Measurements from ENCODE around the gene AHCYL2.
"Not testable (repeated sequence)": the region's sequence is repeated elsewhere in the genome, so short reads cannot be mapped to it uniquely, and the experiment has no call there.

Gene AHCYL2

DNA sequence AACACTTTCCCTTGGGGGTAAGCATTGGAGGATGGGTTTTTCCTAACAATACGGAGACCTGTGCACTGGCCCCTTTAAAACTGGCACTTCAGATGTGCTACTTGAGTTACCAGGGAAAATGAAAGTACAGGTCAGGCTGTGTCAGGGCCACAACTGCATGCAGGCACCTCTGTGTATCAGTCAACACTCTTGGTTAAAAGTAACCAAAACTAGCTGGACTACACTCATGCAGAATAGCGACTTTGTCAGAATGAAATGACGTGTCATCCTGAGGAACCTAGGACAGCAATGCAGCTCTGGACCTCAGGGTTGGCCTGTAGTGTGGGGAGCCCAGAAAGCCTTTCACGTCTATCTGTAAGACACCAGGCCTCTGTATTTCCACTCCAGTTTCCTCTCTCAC is 243.7 kb downstream of the AHCYL2 start:
- Histone ChIP-seq H4K20me1 (no peaks in the 10 kb centered on the region), H3K4me2 (no peak overlapping the region), H3K36me3 (no peaks in the 10 kb centered on the region), H3K9ac (no peak overlapping the region), H3K4me1 (no peaks in the 10 kb centered on the region), H3K27ac (no peak overlapping the region), H3K4me3 (no peak overlapping the region), H3K27me3 (no peaks in the 10 kb centered on the region), H3K9me3 (no peaks in the 10 kb centered on the region)
- no peak for TF ChIP-seq Cebpa-rat (IDR thresholded peaks at IDR 0.05)

DNA sequence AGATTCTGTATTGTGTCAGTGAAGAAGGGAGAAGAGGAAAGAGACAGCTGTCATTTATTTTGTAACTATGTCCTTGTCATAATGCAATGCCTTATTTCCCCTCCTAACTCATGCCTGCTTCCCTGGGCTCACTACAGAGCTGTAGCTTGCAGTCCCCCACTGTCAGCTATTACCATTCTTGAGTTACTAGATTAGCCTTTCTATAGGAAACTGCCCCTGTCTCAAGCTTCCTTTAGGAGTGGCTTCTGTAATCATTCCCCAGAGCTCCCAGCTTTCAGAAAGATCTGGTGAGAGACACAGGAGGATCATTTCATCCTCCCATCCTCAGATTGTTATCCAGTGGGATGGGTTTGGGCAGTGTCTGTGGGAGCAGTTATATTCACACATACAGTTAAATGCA is 245.1 kb downstream of the AHCYL2 start:
- no peaks in the 10 kb centered on the region for H4K20me1 ChIP-seq
- no peaks in the 10 kb centered on the region for H3K36me3 ChIP-seq

DNA sequence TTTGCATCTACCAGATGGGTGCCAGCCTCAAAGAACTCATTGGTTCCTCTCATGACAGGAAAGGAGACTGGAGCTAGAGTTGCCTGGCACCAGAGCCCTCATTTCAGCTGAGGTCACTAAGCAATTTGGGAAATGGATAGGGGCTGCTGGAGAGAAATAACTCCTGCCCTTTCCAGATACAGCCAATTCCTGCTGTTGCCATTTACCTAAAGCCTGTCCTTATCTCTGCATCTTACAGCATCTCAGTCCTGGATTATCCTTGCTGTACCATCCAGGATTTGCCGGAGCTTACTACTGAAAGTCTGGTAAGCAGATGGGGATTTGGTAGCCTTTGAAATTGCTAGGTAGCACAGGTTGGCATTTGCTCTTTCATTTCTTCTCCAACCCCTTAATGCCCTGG is 245.6 kb downstream of the AHCYL2 start:
- H3K4me1 ChIP-seq: no peaks in the 10 kb centered on the region
- no peak overlapping the region for H3K9ac ChIP-seq
- no peak for TF ChIP-seq Cebpa-rat (IDR thresholded peaks at IDR 0.05)
- no peak overlapping the region for H3K27ac ChIP-seq
- H3K4me2 ChIP-seq: no peak overlapping the region
- no peaks in the 10 kb centered on the region for H3K36me3 ChIP-seq
- H3K9me3 ChIP-seq: no peaks in the 10 kb centered on the region
- H4K20me1 ChIP-seq: no peaks in the 10 kb centered on the region
- no peaks in the 10 kb centered on the region for H3K27me3 ChIP-seq
- H3K4me3 ChIP-seq: no peak overlapping the region

More for the DNA sequence above, 245.1 kb downstream of the AHCYL2 start:
- Histone ChIP-seq H3K27me3 (no peaks in the 10 kb centered on the region), H3K9me3 (no peaks in the 10 kb centered on the region), H3K4me1 (no peaks in the 10 kb centered on the region), H3K4me2 (no peak overlapping the region), H3K4me3 (no peak overlapping the region), H3K27ac (no peak overlapping the region), H3K9ac (no peak overlapping the region)
- TF ChIP-seq Cebpa-rat (IDR thresholded peaks at IDR 0.05): no peak

DNA sequence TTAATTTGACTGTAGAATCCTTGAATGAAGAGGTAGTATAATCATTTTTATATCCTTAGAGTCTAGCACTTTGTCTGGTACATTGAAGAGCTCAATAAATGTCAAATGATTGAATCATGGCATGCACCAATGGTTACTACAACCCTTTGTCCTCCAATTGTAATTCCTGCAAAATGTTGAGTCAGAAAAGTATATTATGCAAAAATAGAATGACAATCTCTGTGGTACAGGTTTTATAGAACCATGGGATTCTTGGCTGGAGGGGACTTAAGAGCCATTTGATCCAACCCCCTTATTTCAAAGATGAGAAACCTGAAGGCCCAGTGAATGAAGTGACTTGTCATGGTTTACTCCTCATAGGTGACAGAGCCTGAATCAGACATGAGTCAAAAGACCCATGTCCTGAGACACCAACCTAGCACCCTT is 246.6 kb downstream of the AHCYL2 start:
- H3K4me2 ChIP-seq: no peak overlapping the region

DNA sequence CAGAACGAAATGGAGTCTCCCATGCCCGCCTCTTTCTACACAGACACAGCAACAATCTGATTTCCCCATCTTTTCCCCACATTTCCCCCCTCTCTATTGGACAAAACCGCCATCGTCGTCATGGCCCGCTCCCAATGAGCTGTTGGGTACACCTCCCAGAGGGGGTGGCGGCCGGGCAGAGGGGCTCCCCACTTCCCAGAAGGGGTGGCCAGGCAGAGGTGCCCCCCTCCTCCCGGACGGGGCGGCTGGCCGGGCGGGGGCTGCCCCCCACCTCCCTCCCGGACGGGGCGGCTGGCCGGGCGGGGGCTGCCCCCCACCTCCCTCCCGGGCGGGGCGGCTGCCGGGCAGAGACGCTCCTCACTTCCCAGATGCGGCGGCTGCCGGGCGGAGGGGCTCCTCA is 251.1 kb downstream of the AHCYL2 start:
- H3K4me1 ChIP-seq, H3K27ac ChIP-seq, H3K36me3 ChIP-seq, H3K4me3 ChIP-seq, H3K27me3 ChIP-seq, H3K4me2 ChIP-seq, H3K9ac ChIP-seq, H4K20me1 ChIP-seq: not testable (repeated sequence)
- peaks cover 10% of the 10 kb centered on the region for H3K9me3 ChIP-seq

More for the DNA sequence above, 246.6 kb downstream of the AHCYL2 start:
- Histone ChIP-seq H3K36me3 (no peaks in the 10 kb centered on the region), H3K27ac (no peak overlapping the region), H3K27me3 (no peaks in the 10 kb centered on the region), H3K4me3 (no peak overlapping the region), H3K9me3 (peaks cover 8% of the 10 kb centered on the region), H4K20me1 (no peaks in the 10 kb centered on the region), H3K4me1 (no peaks in the 10 kb centered on the region), H3K9ac (no peak overlapping the region)
- no peak for TF ChIP-seq Cebpa-rat (IDR thresholded peaks at IDR 0.05)

DNA sequence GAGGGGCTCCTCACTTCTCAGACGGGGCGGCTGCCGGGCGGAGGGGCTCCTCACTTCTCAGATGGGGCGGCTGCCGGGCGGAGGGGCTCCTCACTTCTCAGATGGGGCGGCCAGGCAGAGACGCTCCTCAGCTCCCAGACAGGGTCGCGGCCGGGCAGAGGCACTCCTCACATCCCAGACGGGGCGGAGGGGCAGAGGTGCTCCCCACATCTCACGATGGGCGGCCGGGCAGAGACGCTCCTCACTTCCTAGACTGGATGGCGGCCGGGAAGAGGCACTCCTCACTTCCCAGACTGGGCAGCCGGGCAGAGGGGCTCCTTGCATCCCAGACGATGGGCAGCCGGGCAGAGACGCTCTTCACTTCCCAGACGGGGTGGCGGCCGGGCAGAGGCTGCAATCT is 251.6 kb downstream of the AHCYL2 start:
- not testable (repeated sequence) for H4K20me1 ChIP-seq, H3K4me1 ChIP-seq, H3K27me3 ChIP-seq, H3K4me2 ChIP-seq, H3K36me3 ChIP-seq, H3K4me3 ChIP-seq, H3K9ac ChIP-seq, H3K27ac ChIP-seq
- peaks cover 13% of the 10 kb centered on the region for H3K9me3 ChIP-seq

All from BLaER1 (cell line).